Panc1 (cell line): Measurements from ENCODE around the gene GRHL3. TPM values are rescaled to one million over a fixed set of nuclear protein-coding genes. Genes with fewer than 3 reads are reported as not detected.
A peak's percentile ranks its signal among the peaks of the same experiment; 100 is the strongest.

Source experiments
- ATAC-seq: fragments of 200-7000 bp; cut with Tn5 transposase; 2 replicates; pipeline ENCODE4 v1.9.1; 2020; ENCODE audit warnings: mild to moderate bottlenecking, moderate library complexity
- BruUV-seq: library from RNA; stranded (reverse); fragments of 400-500 nt; replicated peaks from 2 replicates; lab custom pipeline; 2021; lab: Mats Ljungman, UMichigan
- CTCF ChIA-PET: fragments of 300-600 bp; sonication (Branson Sonifier 250); formaldehyde crosslinking; loops from one replicate; lab custom pipeline; 2022; ENCODE audit warnings: antibody characterized with exemption; lab: Charles Lee
- POLR2A ChIA-PET: fragments of 300-600 bp; sonication (Branson Sonifier 250); formaldehyde crosslinking; loops from one replicate; lab custom pipeline; 2022; ENCODE audit warnings: antibody characterized with exemption; lab: Charles Lee
- DNase-seq: peaks from one replicate; pipeline ENCODE4 v3.0.0-alpha.2; 2010; ENCODE audit warnings: low read depth, low spot score
- H3K27ac ChIP-seq: 2 replicates; pipeline ENCODE4 v1.5.1; 2011; ENCODE audit warnings: mild to moderate bottlenecking, low read length, inconsistent platforms
- H3K27me3 ChIP-seq: fragments of 200-500 bp; sonication (Bioruptor generic); 2 replicates; pipeline ENCODE4 v1.6.0; 2014; ENCODE audit warnings: low read length, inconsistent platforms; ENCODE audit not compliant: control insufficient read depth, insufficient read depth
- H3K36me3 ChIP-seq: fragments of 200-500 bp; sonication (Bioruptor generic); 2 replicates; pipeline ENCODE4 v1.5.1; 2014; ENCODE audit warnings: inconsistent platforms, mild to moderate bottlenecking, low read length, moderate library complexity; ENCODE audit not compliant: control insufficient read depth, insufficient read depth
- H3K4me1 ChIP-seq: 2 replicates; pipeline ENCODE4 v1.5.1; 2011; ENCODE audit warnings: inconsistent platforms, mild to moderate bottlenecking, low read length, moderate library complexity; ENCODE audit not compliant: control insufficient read depth, insufficient read depth
- H3K4me3 ChIP-seq, 2 experiments: 2 replicates each; pipeline ENCODE4 v1.5.1; 2011 to 2012; ENCODE audit warnings: low read depth in 2 of 2, low read length in 2 of 2, mild to moderate bottlenecking in 2 of 2, inconsistent platforms in 1 of 2, moderate library complexity in 1 of 2
- H3K9me3 ChIP-seq: fragments of 200-500 bp; sonication (Bioruptor generic); 2 replicates; pipeline ENCODE4 v1.5.1; 2014; ENCODE audit warnings: low read depth, mild to moderate bottlenecking, inconsistent platforms, low read length, moderate library complexity; ENCODE audit not compliant: control insufficient read depth, insufficient read depth
- CTCF ChIP-seq: fragments of 450-650 bp; IDR thresholded peaks from 2 replicates; pipeline ENCODE4 v1.5.1; 2017; ENCODE audit warnings: mild to moderate bottlenecking
- POLR2AphosphoS5 ChIP-seq: IDR thresholded peaks from 2 replicates; pipeline ENCODE4 v1.6.1; 2012; ENCODE audit warnings: mild to moderate bottlenecking, low read depth, low read length, moderate library complexity
- SIN3A ChIP-seq: IDR thresholded peaks from 2 replicates; pipeline ENCODE4 v1.6.1; 2012; ENCODE audit warnings: low read depth, mild to moderate bottlenecking, low read length, moderate library complexity, borderline replicate concordance; ENCODE audit not compliant: insufficient read depth
- TCF7L2 ChIP-seq: IDR thresholded peaks from 2 replicates; pipeline ENCODE4 v1.6.1; 2011; ENCODE audit warnings: mild to moderate bottlenecking, low read depth, low read length, inconsistent platforms
- in situ Hi-C: cut with HindIII; loops from 2 replicates; pipeline ENCODE4 v1.10.0; 2016; ENCODE audit warnings: low sequenced_read_pairs, low pct_unique_long_range_greater_than_20kb
- intact Hi-C: fragments of 100-400 bp; cut with micrococcal nuclease; formaldehyde crosslinking; loops from one replicate; pipeline ENCODE4 v1.10.0; 2022; ENCODE audit not compliant: unreplicated experiment
- total RNA-seq: library from RNA; stranded (reverse); gene quantifications from one replicate; pipeline ENCODE4 v1.2.1, GENCODE V29; 2021; ENCODE audit not compliant: unreplicated experiment
- TF ChIP-seq, protein P1 (sequence below), 2 experiments: IDR thresholded peaks; 2 replicates each; pipeline ENCODE4 v1.6.1; 2011 to 2012; ENCODE audit warnings: low read depth in 2 of 2, control low read depth in 1 of 2, low read length in 1 of 2, mild to moderate bottlenecking in 1 of 2, moderate library complexity in 1 of 2; ENCODE audit not compliant: insufficient read depth in 1 of 2

GRHL3 gene
- total RNA-seq, 1 experiment from 2014 or later = 16.7 TPM

GRCh38 chr1:24361811-24362210 lies 42.7 kb downstream of the GRHL3 start:
- no peak for TF ChIP-seq CTCF
- TF ChIP-seq, protein P1, sequence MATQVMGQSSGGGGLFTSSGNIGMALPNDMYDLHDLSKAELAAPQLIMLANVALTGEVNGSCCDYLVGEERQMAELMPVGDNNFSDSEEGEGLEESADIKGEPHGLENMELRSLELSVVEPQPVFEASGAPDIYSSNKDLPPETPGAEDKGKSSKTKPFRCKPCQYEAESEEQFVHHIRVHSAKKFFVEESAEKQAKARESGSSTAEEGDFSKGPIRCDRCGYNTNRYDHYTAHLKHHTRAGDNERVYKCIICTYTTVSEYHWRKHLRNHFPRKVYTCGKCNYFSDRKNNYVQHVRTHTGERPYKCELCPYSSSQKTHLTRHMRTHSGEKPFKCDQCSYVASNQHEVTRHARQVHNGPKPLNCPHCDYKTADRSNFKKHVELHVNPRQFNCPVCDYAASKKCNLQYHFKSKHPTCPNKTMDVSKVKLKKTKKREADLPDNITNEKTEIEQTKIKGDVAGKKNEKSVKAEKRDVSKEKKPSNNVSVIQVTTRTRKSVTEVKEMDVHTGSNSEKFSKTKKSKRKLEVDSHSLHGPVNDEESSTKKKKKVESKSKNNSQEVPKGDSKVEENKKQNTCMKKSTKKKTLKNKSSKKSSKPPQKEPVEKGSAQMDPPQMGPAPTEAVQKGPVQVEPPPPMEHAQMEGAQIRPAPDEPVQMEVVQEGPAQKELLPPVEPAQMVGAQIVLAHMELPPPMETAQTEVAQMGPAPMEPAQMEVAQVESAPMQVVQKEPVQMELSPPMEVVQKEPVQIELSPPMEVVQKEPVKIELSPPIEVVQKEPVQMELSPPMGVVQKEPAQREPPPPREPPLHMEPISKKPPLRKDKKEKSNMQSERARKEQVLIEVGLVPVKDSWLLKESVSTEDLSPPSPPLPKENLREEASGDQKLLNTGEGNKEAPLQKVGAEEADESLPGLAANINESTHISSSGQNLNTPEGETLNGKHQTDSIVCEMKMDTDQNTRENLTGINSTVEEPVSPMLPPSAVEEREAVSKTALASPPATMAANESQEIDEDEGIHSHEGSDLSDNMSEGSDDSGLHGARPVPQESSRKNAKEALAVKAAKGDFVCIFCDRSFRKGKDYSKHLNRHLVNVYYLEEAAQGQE (IDR thresholded peaks at IDR 0.05; ENCODE audit: insufficient read depth in 1 of 2, low read depth in 2 of 2, low read length in 1 of 2) = no peak
- no peak for TF ChIP-seq SIN3A
- no peak for TF ChIP-seq TCF7L2
- no peak for TF ChIP-seq POLR2AphosphoS5
- no peaks in the 10 kb centered on the region for H3K36me3 ChIP-seq
- POLR2A ChIA-PET = interaction anchor here (0.6 kb wide), 1 partner anchor 43 kb away, joined by 3 read pairs; no protein-coding TSS in a partner anchor
- intact Hi-C loops = no loop called here
- no peak for DNase-seq
- in situ Hi-C loops = no loop called here
- ATAC-seq = no peak
- BruUV-seq = no TSS peak
- CTCF ChIA-PET = no interaction called here
- peaks cover 19% of the 10 kb centered on the region for H3K4me1 ChIP-seq
- no peak overlapping the region for H3K4me3 ChIP-seq
- no peak overlapping the region for H3K27ac ChIP-seq
- no peaks in the 10 kb centered on the region for H3K9me3 ChIP-seq
- H3K27me3 ChIP-seq = no peaks in the 10 kb centered on the region

- H3K27ac ChIP-seq = no peak overlapping the region
- ChIA-PET CTCF (no interaction called here), POLR2A (interaction anchor here (0.6 kb wide), 1 partner anchor 44 kb away, joined by 3 read pairs; no protein-coding TSS in a partner anchor)
- no peaks in the 10 kb centered on the region for H3K27me3 ChIP-seq
- H3K36me3 ChIP-seq = no peaks in the 10 kb centered on the region
- intact Hi-C loops (no loop called here), in situ Hi-C loops (no loop called here)
- no peak for TF ChIP-seq POLR2AphosphoS5
- DNase-seq (no peak), ATAC-seq (no peak)
- no peaks in the 10 kb centered on the region for H3K9me3 ChIP-seq
- BruUV-seq = no TSS peak
- H3K4me1 ChIP-seq = peaks cover 19% of the 10 kb centered on the region
- no peak overlapping the region for H3K4me3 ChIP-seq
Observed at GRCh38 chr1:24362396-24362795, 43.2 kb downstream of the GRHL3 start.

- BruUV-seq = no TSS peak
- Histone ChIP-seq H3K4me3 (no peak overlapping the region), H3K27me3 (no peaks in the 10 kb centered on the region), H3K4me1 (peaks cover 19% of the 10 kb centered on the region), H3K9me3 (no peaks in the 10 kb centered on the region), H3K27ac (peak overlapping the region; percentile 20; the same call in 1 of the 2 replicates), H3K36me3 (no peaks in the 10 kb centered on the region)
- POLR2A ChIA-PET = no interaction called here
- no peak for DNase-seq
- in situ Hi-C loops = no loop called here
- CTCF ChIA-PET = no interaction called here
- intact Hi-C loops = no loop called here
- ATAC-seq = no peak
- no peak for TF ChIP-seq TCF7L2
- TF ChIP-seq, protein P1 (IDR thresholded peaks at IDR 0.05; ENCODE audit: insufficient read depth in 1 of 2, low read depth in 2 of 2, low read length in 1 of 2) = no peak
- no peak for TF ChIP-seq SIN3A
- TF ChIP-seq CTCF = no peak
- no peak for TF ChIP-seq POLR2AphosphoS5
Observed at GRCh38 chr1:24362982-24363614, 43.9 kb downstream of the GRHL3 start.
